Endothelial cell of umbilical vein (primary cell): ENCODE results near the gene STX1A. TPM values are rescaled to one million over a fixed set of nuclear protein-coding genes. Genes with fewer than 3 reads are reported as not detected.

Experiments
- BruUV-seq: library from RNA; stranded (reverse); fragments of 400-500 nt; replicated peaks from 2 replicates; lab custom pipeline; 2021; lab: Mats Ljungman, UMichigan
- CTCF ChIA-PET: fragments of 300-600, 350-600 bp; sonication (Branson Sonifier 250); formaldehyde crosslinking; loops from one replicate; lab custom pipeline; 2021; ENCODE audit warnings: antibody characterized with exemption, inconsistent platforms; lab: Charles Lee
- POLR2A ChIA-PET: fragments of 300-600, 350-600 bp; sonication (Branson Sonifier 250); formaldehyde crosslinking; loops from one replicate; lab custom pipeline; 2021; ENCODE audit warnings: antibody characterized with exemption, inconsistent platforms; lab: Charles Lee
- DNase-seq: peaks from one replicate; pipeline ENCODE4 v3.0.0-alpha.2; 2011; ENCODE audit warnings: low read depth, low spot score
- FAIRE-seq: peaks from 2 replicates; lab custom pipeline; 2011; peaks lifted over from hg19 to GRCh38; lab: Jason Lieb, UNC
- H2AFZ ChIP-seq: 2 replicates; pipeline ENCODE4 v1.6.0; 2012; ENCODE audit warnings: low read depth, low read length, control low read depth, inconsistent platforms
- H3K27ac ChIP-seq: 2 replicates; pipeline ENCODE4 v1.5.1; 2011; ENCODE audit warnings: low read depth, mild to moderate bottlenecking, control low read depth, low read length, moderate library complexity; ENCODE audit not compliant: insufficient read depth
- H3K27me3 ChIP-seq, 2 experiments: 2 replicates each; pipeline versions ENCODE4 v1.6.0 to v1.6.1; 2011; ENCODE audit warnings: low read length in 2 of 2, mixed read lengths in 1 of 2; ENCODE audit not compliant: control insufficient read depth in 2 of 2, insufficient read depth in 2 of 2
- H3K36me3 ChIP-seq, 2 experiments: 2 replicates in 1 of 2; 3 replicates in 1 of 2; pipeline ENCODE4 v1.5.1; 2011; ENCODE audit warnings: low read length in 2 of 2, mild to moderate bottlenecking in 1 of 2, moderate library complexity in 1 of 2; ENCODE audit not compliant: control insufficient read depth in 2 of 2, insufficient read depth in 2 of 2; ENCODE audit errors: extremely low read depth in 1 of 2
- H3K4me1 ChIP-seq: 3 replicates; pipeline ENCODE4 v1.5.1; 2011; ENCODE audit warnings: mild to moderate bottlenecking, low read length; ENCODE audit not compliant: control insufficient read depth, insufficient read depth; ENCODE audit errors: extremely low read depth
- H3K4me2 ChIP-seq: 2 replicates; pipeline ENCODE4 v1.6.1; 2011; ENCODE audit warnings: low read length, control low read depth, mixed read lengths; ENCODE audit not compliant: insufficient read depth
- H3K4me3 ChIP-seq, 3 experiments: fragments of 200-600 bp in 1 of 3; sonication (generic), shearing (Covaris generic) in 1 of 3; replicated peaks in 1 of 3; 2 replicates each; pipeline ENCODE4 v1.5.1; 2011 to 2016; ENCODE audit warnings: control low read depth in 3 of 3, low read length in 3 of 3, mild to moderate bottlenecking in 2 of 3, inconsistent platforms in 1 of 3, low read depth in 1 of 3, moderate library complexity in 1 of 3; ENCODE audit not compliant: insufficient read depth in 1 of 3
- H3K79me2 ChIP-seq: 2 replicates; pipeline ENCODE4 v1.6.0; 2012; ENCODE audit warnings: low read length, inconsistent platforms; ENCODE audit not compliant: control insufficient read depth, insufficient read depth
- H3K9ac ChIP-seq: replicated peaks from 2 replicates; pipeline ENCODE3; 2011; ENCODE audit warnings: low read length, control low read depth; ENCODE audit not compliant: insufficient read depth; ENCODE audit errors: extremely low read depth
- H3K9me1 ChIP-seq: replicated peaks from 3 replicates; pipeline ENCODE4 v1.6.0; 2011; ENCODE audit warnings: mild to moderate bottlenecking, low read length; ENCODE audit not compliant: control insufficient read depth, insufficient read depth; ENCODE audit errors: extremely low read depth
- H3K9me3 ChIP-seq: replicated peaks from 2 replicates; pipeline ENCODE4 v1.5.1; 2012; ENCODE audit warnings: low read length, inconsistent platforms; ENCODE audit not compliant: control insufficient read depth, insufficient read depth
- H4K20me1 ChIP-seq: replicated peaks from 2 replicates; pipeline ENCODE3; 2011; ENCODE audit warnings: mild to moderate bottlenecking, low read length; ENCODE audit not compliant: control insufficient read depth, insufficient read depth; ENCODE audit errors: extremely low read depth
- EZH2 ChIP-seq: IDR thresholded peaks from 2 replicates; pipeline ENCODE4 v1.6.1; 2012; ENCODE audit warnings: borderline replicate concordance, low read depth, mild to moderate bottlenecking, moderate library complexity, low read length, inconsistent platforms; ENCODE audit not compliant: severe bottlenecking
- FOS ChIP-seq: IDR thresholded peaks from 2 replicates; pipeline ENCODE4 v1.6.1; 2011; ENCODE audit warnings: mild to moderate bottlenecking, low read length, moderate library complexity, borderline replicate concordance; ENCODE audit not compliant: insufficient read depth
- GATA2 ChIP-seq: IDR thresholded peaks from 2 replicates; pipeline ENCODE4 v1.7.0; 2011; ENCODE audit warnings: low read depth, mild to moderate bottlenecking, moderate library complexity, mixed read lengths, low read length; ENCODE audit not compliant: insufficient read length, insufficient read depth
- JUN ChIP-seq: IDR thresholded peaks from 2 replicates; pipeline ENCODE4 v1.6.1; 2011; ENCODE audit warnings: borderline replicate concordance, low read depth; ENCODE audit not compliant: insufficient read length, insufficient read depth
- MYC ChIP-seq: IDR thresholded peaks from one replicate; pipeline ENCODE4 v1.6.1; 2011; ENCODE audit warnings: mild to moderate bottlenecking, low read depth, low read length
- POLR2A ChIP-seq: IDR thresholded peaks from 2 replicates; pipeline ENCODE4 v1.6.1; 2012; ENCODE audit warnings: low read depth, mild to moderate bottlenecking, control low read depth, low read length
- POLR2AphosphoS5 ChIP-seq: IDR thresholded peaks from 2 replicates; pipeline ENCODE4 v1.6.1; 2012; ENCODE audit warnings: low read depth, mild to moderate bottlenecking, control low read depth, low read length, moderate library complexity; ENCODE audit not compliant: insufficient read depth
- dilution Hi-C: fragments of 300-500 bp; cut with MboI; formaldehyde crosslinking; loops from one replicate; pipeline ENCODE4 v1.15.0; 2019; ENCODE audit warnings: low sequenced_read_pairs; ENCODE audit not compliant: extremely low pct_ligation_motif_present
- intact Hi-C: fragments of 100-400 bp; cut with micrococcal nuclease; formaldehyde crosslinking; loops from one replicate; pipeline ENCODE4 v1.10.0; 2022
- polyA plus RNA-seq, 4 experiments: library from polyadenylated mRNA; depleted of rRNA in 3 of 4; stranded (reverse) in 3 of 4; unstranded in 1 of 4; fragments of >200 nt; gene quantifications; 2 replicates each; pipeline versions ENCODE4 v1.2.1 to v1.2.3, GENCODE V29; 2011 to 2012; ENCODE audit warnings: missing spikeins in 1 of 4
- total RNA-seq: library from RNA; stranded (reverse); gene quantifications from 2 replicates; pipeline ENCODE4 v1.2.3, GENCODE V29; 2021
- TF ChIP-seq, protein P1 (sequence below), 2 donors: IDR thresholded peaks; 1 replicate in 1 of 2; 2 replicates in 1 of 2; pipeline ENCODE4 v1.5.1; 2011; ENCODE audit warnings: low read length in 2 of 2, mild to moderate bottlenecking in 2 of 2, moderate library complexity in 2 of 2, control low read depth in 1 of 2, inconsistent platforms in 1 of 2, low read depth in 1 of 2; ENCODE audit not compliant: insufficient read depth in 1 of 2; ENCODE audit errors: extremely low read depth in 1 of 2
- TF ChIP-seq, protein P2 (sequence below): IDR thresholded peaks from 2 replicates; pipeline ENCODE4 v1.6.1; 2011; ENCODE audit not compliant: insufficient read depth, insufficient read length

STX1A gene
- total and polyA plus RNA-seq, 2 donors (not counting 3 experiments of a cell fraction or from before 2014, with no cell fraction given) = 13.1 to 20.8 TPM

DNA sequence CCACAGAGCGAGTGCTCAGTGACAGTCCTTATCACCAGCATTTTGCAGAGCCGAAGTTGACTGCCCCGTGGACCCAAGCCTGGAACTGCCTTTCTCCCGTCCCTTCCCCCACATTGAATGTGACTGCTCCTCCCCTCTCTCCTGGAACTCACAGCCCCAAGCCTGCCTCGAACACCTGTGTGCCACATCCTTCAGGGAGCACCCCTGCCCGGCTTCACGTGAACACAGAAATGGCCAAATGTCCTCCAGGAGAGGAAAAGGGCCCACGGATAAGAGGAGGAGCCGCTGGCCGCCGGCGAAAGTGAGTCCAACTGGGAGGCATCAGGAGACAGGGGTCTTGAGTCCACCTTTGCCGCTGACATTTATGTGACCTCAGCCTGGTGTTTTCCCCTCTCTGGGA lies 16.2 kb downstream of the STX1A start:
- DNase-seq (no peak), FAIRE-seq (no peak)
- no peak overlapping the region for H3K4me3 ChIP-seq
- no peak overlapping the region for H3K9ac ChIP-seq
- H3K36me3 ChIP-seq = peaks cover 2 to 19% of the 10 kb centered on the region in 2 experiments
- TF ChIP-seq POLR2AphosphoS5 (no peak), POLR2A (no peak), EZH2 (no peak), MYC (no peak), JUN (no peak), FOS (no peak), GATA2 (no peak)
- TF ChIP-seq, protein P1, sequence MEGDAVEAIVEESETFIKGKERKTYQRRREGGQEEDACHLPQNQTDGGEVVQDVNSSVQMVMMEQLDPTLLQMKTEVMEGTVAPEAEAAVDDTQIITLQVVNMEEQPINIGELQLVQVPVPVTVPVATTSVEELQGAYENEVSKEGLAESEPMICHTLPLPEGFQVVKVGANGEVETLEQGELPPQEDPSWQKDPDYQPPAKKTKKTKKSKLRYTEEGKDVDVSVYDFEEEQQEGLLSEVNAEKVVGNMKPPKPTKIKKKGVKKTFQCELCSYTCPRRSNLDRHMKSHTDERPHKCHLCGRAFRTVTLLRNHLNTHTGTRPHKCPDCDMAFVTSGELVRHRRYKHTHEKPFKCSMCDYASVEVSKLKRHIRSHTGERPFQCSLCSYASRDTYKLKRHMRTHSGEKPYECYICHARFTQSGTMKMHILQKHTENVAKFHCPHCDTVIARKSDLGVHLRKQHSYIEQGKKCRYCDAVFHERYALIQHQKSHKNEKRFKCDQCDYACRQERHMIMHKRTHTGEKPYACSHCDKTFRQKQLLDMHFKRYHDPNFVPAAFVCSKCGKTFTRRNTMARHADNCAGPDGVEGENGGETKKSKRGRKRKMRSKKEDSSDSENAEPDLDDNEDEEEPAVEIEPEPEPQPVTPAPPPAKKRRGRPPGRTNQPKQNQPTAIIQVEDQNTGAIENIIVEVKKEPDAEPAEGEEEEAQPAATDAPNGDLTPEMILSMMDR (IDR thresholded peaks at IDR 0.05; ENCODE audit: extremely low read depth in 1 of 2, insufficient read depth in 1 of 2, low read depth in 1 of 2, low read length in 2 of 2) = no peak
- TF ChIP-seq, protein P2, sequence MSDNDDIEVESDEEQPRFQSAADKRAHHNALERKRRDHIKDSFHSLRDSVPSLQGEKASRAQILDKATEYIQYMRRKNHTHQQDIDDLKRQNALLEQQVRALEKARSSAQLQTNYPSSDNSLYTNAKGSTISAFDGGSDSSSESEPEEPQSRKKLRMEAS = no peak
- POLR2A ChIA-PET = no interaction called here
- no peaks in the 10 kb centered on the region for H3K9me1 ChIP-seq
- no peak overlapping the region for H2AFZ ChIP-seq
- no peak overlapping the region for H3K27ac ChIP-seq
- no peak overlapping the region for H3K4me2 ChIP-seq
- no TSS peak for BruUV-seq
- intact Hi-C loops (no loop called here), dilution Hi-C loops (no loop called here)
- CTCF ChIA-PET = interaction anchor here (1.5 to 3.4 kb wide), 4 partner anchors 11 to 96 kb away, joined by 8 to 15 read pairs (median 12); no protein-coding TSS in a partner anchor
- H3K27me3 ChIP-seq = no peaks in the 10 kb centered on the region
- H3K4me1 ChIP-seq = peaks cover 9% of the 10 kb centered on the region
- H4K20me1 ChIP-seq = no peaks in the 10 kb centered on the region
- no peaks in the 10 kb centered on the region for H3K9me3 ChIP-seq
- no peaks in the 10 kb centered on the region for H3K79me2 ChIP-seq
